ENCODE results near the gene TBC1D14.

TBC1D14 gene

DNA sequence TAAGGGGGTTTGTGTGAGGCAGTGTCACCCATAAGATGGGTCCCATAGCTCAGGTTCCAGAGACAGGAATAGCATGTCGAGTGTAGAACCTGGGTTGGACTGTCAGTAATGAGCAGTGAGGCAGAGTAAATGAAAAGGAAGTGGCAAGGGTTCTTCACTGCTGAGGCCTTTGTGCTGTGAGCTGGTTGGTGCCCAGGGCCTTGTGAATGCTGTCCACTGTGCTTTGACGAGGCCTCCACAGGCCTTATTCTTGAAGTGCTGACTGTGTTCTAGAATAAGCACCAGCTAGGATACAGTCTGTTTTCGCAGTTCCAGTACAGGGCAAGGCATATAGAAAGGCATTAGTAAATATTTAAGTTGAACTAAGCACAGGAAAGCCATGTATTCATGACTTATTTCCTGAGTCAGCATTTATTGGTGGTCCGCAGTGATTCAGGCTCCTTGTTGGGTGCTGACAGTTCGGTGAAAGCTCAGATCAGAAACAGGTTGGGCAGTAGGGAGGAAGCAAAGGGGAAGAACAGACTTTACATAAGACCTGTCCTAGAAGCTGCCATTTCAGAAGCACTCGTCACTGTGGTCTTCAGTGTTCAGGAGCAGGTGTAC, 107.9 kb downstream of the TBC1D14 start:
- H3K36me3 ChIP-seq (ENCODE audit: control insufficient read depth, insufficient read depth, low read length): peaks cover 73% of the 10 kb centered on the region
- 96 to 100% methylated on average over 5 to 6 of the region's 6 CpGs for WGBS, 2 experiments (ENCODE audit: insufficient coverage in 2 of 2)
- no peaks in the 10 kb centered on the region for H3K9me3 ChIP-seq (ENCODE audit: control insufficient read depth, low read length)
- peaks cover 30% of the 10 kb centered on the region for H3K4me1 ChIP-seq (ENCODE audit: control insufficient read depth, insufficient read depth, low read length, poor library complexity, severe bottlenecking)
- no peak overlapping the region for H3K4me3 ChIP-seq (ENCODE audit: extremely low read depth, insufficient read depth, low read length, poor library complexity, severe bottlenecking)
- H3K27ac ChIP-seq (ENCODE audit: low read depth, low read length, severe bottlenecking): no peak overlapping the region

DNA sequence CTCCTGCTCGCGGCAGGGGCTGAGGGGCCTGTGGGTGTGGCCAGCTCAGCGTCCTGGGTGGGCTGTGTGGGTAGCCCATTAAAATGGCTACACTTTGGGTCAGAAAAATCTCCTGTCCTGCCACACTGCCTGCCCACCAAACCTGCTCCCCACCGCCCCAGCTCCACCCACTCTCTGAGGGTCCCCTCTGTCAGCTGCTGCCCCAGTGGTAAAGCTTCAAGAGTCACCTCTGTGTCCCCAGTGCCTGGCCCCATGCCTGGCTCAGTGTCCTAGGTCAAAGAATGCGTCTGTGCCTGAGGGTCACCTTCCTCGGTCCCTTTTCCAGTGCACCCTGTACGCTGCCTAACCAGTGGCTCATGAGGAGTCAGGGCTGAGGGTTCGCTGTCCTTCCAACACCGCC, 108.7 kb downstream of the TBC1D14 start:
- Histone ChIP-seq H3K4me3 (ENCODE audit: extremely low read depth, insufficient read depth, low read length, poor library complexity, severe bottlenecking) (no peak overlapping the region), H3K27ac (ENCODE audit: low read depth, low read length, severe bottlenecking) (no peak overlapping the region), H3K36me3 (ENCODE audit: control insufficient read depth, insufficient read depth, low read length) (peaks cover 74% of the 10 kb centered on the region), H3K4me1 (ENCODE audit: control insufficient read depth, insufficient read depth, low read length, poor library complexity, severe bottlenecking) (peaks cover 33% of the 10 kb centered on the region), H3K9me3 (ENCODE audit: control insufficient read depth, low read length) (no peaks in the 10 kb centered on the region)
- 94 to 100% methylated on average over 8 to 9 of the region's 9 CpGs for WGBS, 2 experiments (ENCODE audit: insufficient coverage in 2 of 2)

DNA sequence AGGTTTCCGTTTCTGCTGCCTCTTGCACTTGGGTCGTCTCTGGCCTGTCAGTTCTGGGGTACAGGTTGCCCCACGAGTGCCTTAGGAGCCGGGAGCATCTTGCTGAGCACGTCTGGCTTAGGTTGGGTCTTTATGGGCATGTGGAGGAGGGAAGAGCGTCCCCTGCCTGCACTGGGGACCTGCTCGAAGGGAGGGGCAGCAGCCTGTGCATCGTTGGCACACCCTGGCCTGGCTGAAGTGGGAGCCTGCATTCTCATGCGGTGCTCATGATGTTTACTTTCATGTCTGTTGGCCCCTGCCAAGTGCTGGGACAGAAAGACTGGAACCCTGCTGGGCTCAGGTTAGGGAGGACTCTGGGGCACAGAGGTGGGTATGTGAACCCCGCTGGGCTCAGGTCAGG, 109.7 kb downstream of the TBC1D14 start:
- H3K9me3 ChIP-seq (ENCODE audit: control insufficient read depth, low read length): no peaks in the 10 kb centered on the region
- peaks cover 71% of the 10 kb centered on the region for H3K36me3 ChIP-seq (ENCODE audit: control insufficient read depth, insufficient read depth, low read length)
- H3K4me1 ChIP-seq (ENCODE audit: control insufficient read depth, insufficient read depth, low read length, poor library complexity, severe bottlenecking): peaks cover 37% of the 10 kb centered on the region
- no peak overlapping the region for H3K27ac ChIP-seq (ENCODE audit: low read depth, low read length, severe bottlenecking)
- 84 to 94% methylated on average over 7 to 9 of the region's 10 CpGs for WGBS, 2 experiments (ENCODE audit: insufficient coverage in 2 of 2)
- H3K4me3 ChIP-seq (ENCODE audit: extremely low read depth, insufficient read depth, low read length, poor library complexity, severe bottlenecking): no peak overlapping the region

DNA sequence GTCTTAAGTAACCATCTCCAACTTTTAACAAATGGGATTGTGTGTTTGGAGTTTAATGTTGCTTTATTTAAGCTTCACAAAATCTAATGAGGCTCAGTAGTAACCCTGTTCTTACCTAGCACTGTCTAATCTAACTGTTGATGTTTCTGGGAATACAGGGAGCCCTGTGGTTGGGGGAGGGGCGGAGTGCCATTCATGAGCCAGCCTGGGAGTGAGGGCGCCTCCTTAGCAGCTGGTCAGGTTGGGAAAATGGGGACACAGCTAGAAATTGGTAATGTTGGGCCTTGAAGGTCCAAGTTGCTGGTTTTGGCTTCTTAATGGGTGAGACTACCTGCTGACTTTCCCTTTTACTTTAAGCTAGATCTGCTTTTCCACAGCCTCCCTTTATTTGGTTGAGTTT, 110.7 kb downstream of the TBC1D14 start:
- H3K9me3 ChIP-seq (ENCODE audit: control insufficient read depth, low read length): no peaks in the 10 kb centered on the region
- H3K27ac ChIP-seq (ENCODE audit: low read depth, low read length, severe bottlenecking): peak overlapping the region; percentile 36

DNA sequence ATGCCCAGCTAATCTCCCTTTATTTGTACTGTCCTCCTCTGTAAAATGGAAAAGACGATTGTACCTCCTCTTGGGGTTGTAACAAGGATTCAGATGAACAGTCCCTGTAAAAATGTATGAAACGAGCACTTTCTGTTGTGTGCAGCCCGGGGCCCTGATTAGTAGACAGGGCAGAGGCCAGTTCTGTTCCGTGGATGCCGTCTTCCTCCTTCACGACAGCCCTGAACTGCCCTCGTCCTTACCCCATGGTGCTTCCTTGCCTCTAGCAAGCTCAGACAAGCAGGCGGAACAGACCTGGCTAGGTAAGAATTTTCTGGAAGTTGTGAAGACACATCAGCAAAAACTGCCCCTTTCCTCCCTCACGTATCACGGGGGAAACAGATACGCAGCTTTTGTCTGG, 111.2 kb downstream of the TBC1D14 start:
- Histone ChIP-seq H3K4me3 (ENCODE audit: extremely low read depth, insufficient read depth, low read length, poor library complexity, severe bottlenecking) (no peak overlapping the region), H3K9me3 (ENCODE audit: control insufficient read depth, low read length) (no peaks in the 10 kb centered on the region), H3K4me1 (ENCODE audit: control insufficient read depth, insufficient read depth, low read length, poor library complexity, severe bottlenecking) (peaks cover 37% of the 10 kb centered on the region), H3K36me3 (ENCODE audit: control insufficient read depth, insufficient read depth, low read length) (peaks cover 71% of the 10 kb centered on the region), H3K27ac (ENCODE audit: low read depth, low read length, severe bottlenecking) (peak overlapping the region; percentile 98)
- 92 to 100% methylated on average over 7 to 11 of the region's 11 CpGs for WGBS, 2 experiments (ENCODE audit: insufficient coverage in 2 of 2)

More for the DNA sequence above, 110.7 kb downstream of the TBC1D14 start:
- Histone ChIP-seq H3K36me3 (ENCODE audit: control insufficient read depth, insufficient read depth, low read length) (peaks cover 71% of the 10 kb centered on the region), H3K4me3 (ENCODE audit: extremely low read depth, insufficient read depth, low read length, poor library complexity, severe bottlenecking) (no peak overlapping the region), H3K4me1 (ENCODE audit: control insufficient read depth, insufficient read depth, low read length, poor library complexity, severe bottlenecking) (peaks cover 37% of the 10 kb centered on the region)
- 71 to 93% methylated on average over 1 to 2 of the region's 2 CpGs for WGBS, 2 experiments (ENCODE audit: insufficient coverage in 2 of 2)

DNA sequence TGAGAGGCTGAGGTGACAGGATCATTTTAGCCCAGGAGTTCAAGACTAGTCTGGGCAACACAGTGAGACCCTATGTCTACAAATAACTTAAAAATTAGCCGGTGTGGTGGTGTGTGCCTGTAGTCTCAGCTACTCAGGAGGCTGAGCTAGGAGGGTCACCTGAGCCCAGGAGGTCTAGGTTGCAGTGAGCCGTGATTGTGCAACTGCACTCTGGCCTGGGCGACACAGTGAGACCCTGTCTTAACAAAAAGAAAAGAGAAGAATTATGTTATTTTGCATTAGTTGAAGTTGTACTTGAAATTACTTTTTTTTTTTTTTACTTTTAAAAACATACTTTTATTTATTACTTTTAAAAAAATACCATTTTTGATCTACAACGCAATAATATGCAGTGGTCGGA, 111.7 kb downstream of the TBC1D14 start:
- peaks cover 71% of the 10 kb centered on the region for H3K36me3 ChIP-seq (ENCODE audit: control insufficient read depth, insufficient read depth, low read length)
- peaks cover 37% of the 10 kb centered on the region for H3K4me1 ChIP-seq (ENCODE audit: control insufficient read depth, insufficient read depth, low read length, poor library complexity, severe bottlenecking)
- H3K4me3 ChIP-seq (ENCODE audit: extremely low read depth, insufficient read depth, low read length, poor library complexity, severe bottlenecking): no peak overlapping the region
- peak overlapping the region; percentile 98 for H3K27ac ChIP-seq (ENCODE audit: low read depth, low read length, severe bottlenecking)
- no peaks in the 10 kb centered on the region for H3K9me3 ChIP-seq (ENCODE audit: control insufficient read depth, low read length)
- WGBS, 2 experiments (ENCODE audit: insufficient coverage in 2 of 2): 96 to 97% methylated on average over 3 of the region's 5 CpGs

DNA sequence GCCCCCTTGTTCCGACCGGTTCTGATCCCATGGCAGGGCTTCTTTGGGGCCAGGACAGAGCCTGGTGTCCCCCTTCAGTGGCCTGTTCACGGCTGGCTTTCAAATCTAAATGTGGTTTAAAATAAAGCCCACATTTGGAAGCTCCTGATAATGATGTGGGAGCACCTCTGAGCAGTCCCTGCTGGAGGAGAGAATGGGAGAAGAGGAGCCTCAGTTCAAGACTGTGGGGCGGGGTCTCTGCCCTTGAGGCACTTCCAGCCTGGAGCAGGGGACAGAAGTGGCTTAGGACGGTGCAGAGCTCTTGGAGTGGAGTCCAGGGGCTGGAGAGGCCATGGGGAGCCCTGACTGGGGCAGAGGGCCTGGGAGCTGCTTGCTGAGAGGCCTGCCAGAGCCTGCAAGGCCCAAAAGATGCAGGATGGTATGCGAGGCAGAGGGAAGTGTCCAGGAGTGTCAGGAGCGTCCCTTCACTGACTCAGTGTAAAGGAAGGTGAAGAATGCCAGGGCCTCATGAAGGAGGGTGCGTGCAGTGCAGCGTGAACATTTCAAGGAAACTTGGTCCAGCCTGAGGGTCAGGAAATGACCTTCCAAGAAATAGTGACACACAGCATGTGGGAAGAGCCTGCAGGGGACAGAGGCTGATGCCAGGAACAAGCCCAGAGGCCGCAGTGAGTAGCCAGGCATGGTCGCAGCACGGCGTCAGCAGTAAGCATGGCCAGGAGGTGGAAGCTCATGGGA, 112.5 kb downstream of the TBC1D14 start:
- Histone ChIP-seq H3K27ac (ENCODE audit: low read depth, low read length, severe bottlenecking) (peak overlapping the region; percentile 98), H3K4me3 (ENCODE audit: extremely low read depth, insufficient read depth, low read length, poor library complexity, severe bottlenecking) (no peak overlapping the region), H3K36me3 (ENCODE audit: control insufficient read depth, insufficient read depth, low read length) (peaks cover 71% of the 10 kb centered on the region)

DNA sequence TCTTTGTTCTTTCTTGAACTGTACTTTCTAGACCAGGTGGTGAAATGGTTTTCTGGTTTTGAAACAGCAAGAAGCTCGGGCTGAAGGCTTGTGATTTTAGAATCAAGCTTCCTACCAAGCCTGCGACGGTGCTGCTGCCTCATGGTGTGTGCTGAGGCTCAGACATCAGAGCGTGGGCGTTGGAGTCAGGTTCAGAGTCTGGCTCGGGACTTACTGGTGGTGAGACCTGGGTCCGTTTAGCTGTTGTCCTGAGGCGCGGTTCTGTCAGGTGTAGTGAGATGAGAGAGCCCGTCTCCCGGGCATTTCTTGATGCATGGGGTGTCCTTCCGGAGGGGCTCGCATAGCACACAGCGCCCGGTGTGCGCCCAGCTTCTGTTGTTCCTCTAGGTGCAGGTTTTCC, 113.9 kb downstream of the TBC1D14 start:
- 94 to 96% methylated on average over 16 of the region's 16 CpGs for WGBS, 2 experiments (ENCODE audit: insufficient coverage in 2 of 2)
- Histone ChIP-seq H3K4me1 (ENCODE audit: control insufficient read depth, insufficient read depth, low read length, poor library complexity, severe bottlenecking) (peaks cover 37% of the 10 kb centered on the region), H3K9me3 (ENCODE audit: control insufficient read depth, low read length) (no peaks in the 10 kb centered on the region), H3K4me3 (ENCODE audit: extremely low read depth, insufficient read depth, low read length, poor library complexity, severe bottlenecking) (no peak overlapping the region), H3K36me3 (ENCODE audit: control insufficient read depth, insufficient read depth, low read length) (peaks cover 69% of the 10 kb centered on the region), H3K27ac (ENCODE audit: low read depth, low read length, severe bottlenecking) (no peak overlapping the region)

More for the DNA sequence above, 112.5 kb downstream of the TBC1D14 start:
- 84 to 86% methylated on average over 13 of the region's 13 CpGs for WGBS, 2 experiments (ENCODE audit: insufficient coverage in 2 of 2)
- Histone ChIP-seq H3K4me1 (ENCODE audit: control insufficient read depth, insufficient read depth, low read length, poor library complexity, severe bottlenecking) (peaks cover 37% of the 10 kb centered on the region), H3K9me3 (ENCODE audit: control insufficient read depth, low read length) (no peaks in the 10 kb centered on the region)

DNA sequence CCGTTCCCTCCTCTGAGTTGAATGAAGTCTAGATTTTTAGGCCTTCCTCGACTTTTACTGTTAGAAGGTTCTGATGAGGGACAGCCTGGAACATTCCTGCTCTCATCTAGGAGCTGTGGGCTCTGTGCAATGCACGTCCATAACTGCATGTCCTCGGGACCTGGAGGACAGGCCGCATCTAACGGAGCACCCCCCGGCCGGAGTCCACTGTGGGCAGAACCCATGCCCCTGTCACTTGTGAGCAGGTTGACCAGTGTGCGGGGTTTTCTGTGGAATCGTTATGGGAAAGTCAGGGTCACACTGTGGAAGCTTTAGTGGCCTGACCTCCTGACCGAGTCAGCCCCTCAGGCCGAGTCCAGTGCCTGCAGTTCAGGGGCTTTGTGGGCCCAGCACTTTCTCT, 114.3 kb downstream of the TBC1D14 start:
- Histone ChIP-seq H3K4me1 (ENCODE audit: control insufficient read depth, insufficient read depth, low read length, poor library complexity, severe bottlenecking) (peaks cover 37% of the 10 kb centered on the region), H3K36me3 (ENCODE audit: control insufficient read depth, insufficient read depth, low read length) (peaks cover 70% of the 10 kb centered on the region), H3K4me3 (ENCODE audit: extremely low read depth, insufficient read depth, low read length, poor library complexity, severe bottlenecking) (no peak overlapping the region), H3K27ac (ENCODE audit: low read depth, low read length, severe bottlenecking) (no peak overlapping the region), H3K9me3 (ENCODE audit: control insufficient read depth, low read length) (no peaks in the 10 kb centered on the region)
- WGBS, 2 experiments (ENCODE audit: insufficient coverage in 2 of 2): 91 to 99% methylated on average over 12 of the region's 12 CpGs

DNA sequence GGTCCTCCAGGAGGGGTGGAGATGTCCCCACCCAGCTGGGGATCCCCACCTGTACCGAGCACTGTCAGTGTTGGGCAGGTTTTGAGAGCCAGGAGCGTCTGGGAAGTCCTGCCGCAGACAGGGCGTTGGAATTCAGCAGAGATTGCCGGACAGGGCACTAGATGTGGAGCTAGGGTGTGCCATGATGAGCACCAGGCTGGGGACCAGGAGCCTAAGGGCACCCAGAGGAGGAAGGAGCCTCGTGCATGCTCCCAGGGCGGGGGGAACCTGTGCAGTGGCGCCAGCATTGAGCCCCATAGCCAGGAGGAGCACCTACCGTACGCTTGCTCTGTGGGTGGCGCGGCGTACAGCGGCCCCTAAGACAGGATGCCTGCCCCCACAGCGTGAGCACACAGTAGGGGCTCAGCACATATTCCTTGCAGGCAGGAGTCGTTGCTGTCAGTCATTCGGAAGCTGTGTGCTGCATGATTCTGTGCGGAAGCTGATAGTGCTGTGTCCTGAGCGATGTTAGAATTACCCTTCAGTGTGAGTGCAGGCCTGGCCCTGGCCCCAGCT, 114.8 kb downstream of the TBC1D14 start:
- peaks cover 70% of the 10 kb centered on the region for H3K36me3 ChIP-seq (ENCODE audit: control insufficient read depth, insufficient read depth, low read length)
- peaks cover 37% of the 10 kb centered on the region for H3K4me1 ChIP-seq (ENCODE audit: control insufficient read depth, insufficient read depth, low read length, poor library complexity, severe bottlenecking)
- WGBS, 2 experiments (ENCODE audit: insufficient coverage in 2 of 2): 93 to 95% methylated on average over 16 to 19 of the region's 19 CpGs
- no peak overlapping the region for H3K27ac ChIP-seq (ENCODE audit: low read depth, low read length, severe bottlenecking)
- H3K4me3 ChIP-seq (ENCODE audit: extremely low read depth, insufficient read depth, low read length, poor library complexity, severe bottlenecking): no peak overlapping the region
- H3K9me3 ChIP-seq (ENCODE audit: control insufficient read depth, low read length): no peaks in the 10 kb centered on the region
